ENCODE measurements around the gene CCL23. TPM values are rescaled to one million over a fixed set of nuclear protein-coding genes. Genes with fewer than 3 reads are reported as not detected.
"Not testable (repeated sequence)": the region's sequence is repeated elsewhere in the genome, so short reads cannot be mapped to it uniquely, and the experiment has no call there.

Gene CCL23
- total RNA-seq, 1 donor from 2014 or later: not detected

GRCh38 chr17:35998756-35999155, 19.0 kb downstream of the CCL23 start:
- TF ChIP-seq, protein P1, sequence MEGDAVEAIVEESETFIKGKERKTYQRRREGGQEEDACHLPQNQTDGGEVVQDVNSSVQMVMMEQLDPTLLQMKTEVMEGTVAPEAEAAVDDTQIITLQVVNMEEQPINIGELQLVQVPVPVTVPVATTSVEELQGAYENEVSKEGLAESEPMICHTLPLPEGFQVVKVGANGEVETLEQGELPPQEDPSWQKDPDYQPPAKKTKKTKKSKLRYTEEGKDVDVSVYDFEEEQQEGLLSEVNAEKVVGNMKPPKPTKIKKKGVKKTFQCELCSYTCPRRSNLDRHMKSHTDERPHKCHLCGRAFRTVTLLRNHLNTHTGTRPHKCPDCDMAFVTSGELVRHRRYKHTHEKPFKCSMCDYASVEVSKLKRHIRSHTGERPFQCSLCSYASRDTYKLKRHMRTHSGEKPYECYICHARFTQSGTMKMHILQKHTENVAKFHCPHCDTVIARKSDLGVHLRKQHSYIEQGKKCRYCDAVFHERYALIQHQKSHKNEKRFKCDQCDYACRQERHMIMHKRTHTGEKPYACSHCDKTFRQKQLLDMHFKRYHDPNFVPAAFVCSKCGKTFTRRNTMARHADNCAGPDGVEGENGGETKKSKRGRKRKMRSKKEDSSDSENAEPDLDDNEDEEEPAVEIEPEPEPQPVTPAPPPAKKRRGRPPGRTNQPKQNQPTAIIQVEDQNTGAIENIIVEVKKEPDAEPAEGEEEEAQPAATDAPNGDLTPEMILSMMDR (IDR thresholded peaks at IDR 0.05; ENCODE audit: borderline replicate concordance): no peak
- H3K36me3 ChIP-seq: no peaks in the 10 kb centered on the region
- intact Hi-C loops (cut with micrococcal nuclease): no loop called here
- peaks cover 5% of the 10 kb centered on the region for H3K4me1 ChIP-seq
- H3K27ac ChIP-seq (replicated peaks): no peak overlapping the region
- DNase-seq: no peak
- no peak overlapping the region for H3K4me3 ChIP-seq
- peaks cover 14% of the 10 kb centered on the region for H3K9me3 ChIP-seq (replicated peaks)
- peaks cover 13% of the 10 kb centered on the region for H3K27me3 ChIP-seq (ENCODE audit: low read depth)

DNA sequence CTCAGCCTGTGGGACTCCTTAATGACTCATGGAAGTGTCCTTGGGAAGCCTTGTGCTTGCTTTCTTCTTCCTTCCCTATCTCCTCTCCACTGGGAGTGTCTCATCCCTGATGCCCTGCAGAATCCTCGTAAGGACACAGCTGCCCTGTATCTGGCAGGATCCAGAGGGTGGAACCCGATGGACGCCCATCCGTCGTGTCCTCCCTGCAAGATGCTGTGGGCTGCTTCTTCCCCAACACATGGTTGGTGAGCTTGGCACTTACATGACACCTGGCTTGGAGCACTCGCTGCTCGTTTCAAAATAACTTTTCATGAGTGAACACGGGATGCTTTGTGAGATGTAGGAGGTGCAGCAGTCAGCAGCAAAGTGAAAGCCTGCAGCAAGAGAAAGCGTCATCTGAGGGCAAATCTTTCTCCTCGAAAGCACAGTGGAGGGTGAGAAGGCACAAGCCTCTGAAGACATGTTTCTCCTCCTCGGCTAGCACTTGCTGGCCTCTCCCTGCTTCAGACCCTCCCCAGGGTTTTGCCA, 19.7 kb downstream of the CCL23 start:
- Histone ChIP-seq H3K36me3 (no peaks in the 10 kb centered on the region), H3K4me1 (peaks cover 5% of the 10 kb centered on the region), H3K27ac (replicated peaks) (no peak overlapping the region), H3K9me3 (replicated peaks) (peaks cover 14% of the 10 kb centered on the region), H3K4me3 (no peak overlapping the region), H3K27me3 (ENCODE audit: low read depth) (peaks cover 13% of the 10 kb centered on the region)
- TF ChIP-seq, protein P1 (IDR thresholded peaks at IDR 0.05; ENCODE audit: borderline replicate concordance): no peak
- DNase-seq: no peak
- intact Hi-C loops (cut with micrococcal nuclease): no loop called here

GRCh38 chr17:35995346-35995745, 22.4 kb downstream of the CCL23 start:
- H3K4me1 ChIP-seq; H3K4me3 ChIP-seq; DNase-seq; H3K36me3 ChIP-seq; intact Hi-C loops (cut with micrococcal nuclease); H3K27ac ChIP-seq (replicated peaks): not testable (repeated sequence)
- peaks cover 28% of the 10 kb centered on the region for H3K27me3 ChIP-seq (ENCODE audit: low read depth)
- peaks cover 14% of the 10 kb centered on the region for H3K9me3 ChIP-seq (replicated peaks)

DNA sequence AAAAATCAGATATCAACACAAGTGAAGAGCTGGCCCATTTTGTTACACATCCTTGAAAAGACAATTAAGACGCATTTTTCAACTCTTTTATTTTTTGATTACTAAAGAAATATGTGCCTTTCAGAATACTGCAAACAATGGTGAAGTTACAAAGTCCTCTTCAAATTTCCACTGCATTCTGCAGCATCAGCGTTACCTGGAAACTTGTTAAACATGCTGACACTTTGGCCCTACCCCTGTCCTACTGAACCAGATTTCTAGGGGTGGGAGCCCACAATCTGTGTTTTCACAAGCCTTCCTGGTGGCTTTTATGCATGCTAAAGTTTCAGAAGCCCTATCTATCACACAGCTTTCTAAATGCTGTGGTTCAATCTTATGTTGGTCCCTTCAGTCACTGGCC, 26.7 kb downstream of the CCL23 start:
- Histone ChIP-seq H3K4me1 (peaks cover 18% of the 10 kb centered on the region), H3K27ac (replicated peaks) (no peak overlapping the region), H3K36me3 (no peaks in the 10 kb centered on the region), H3K9me3 (replicated peaks) (peaks cover 26% of the 10 kb centered on the region), H3K27me3 (ENCODE audit: low read depth) (peaks cover 18% of the 10 kb centered on the region), H3K4me3 (no peak overlapping the region)
- intact Hi-C loops (cut with micrococcal nuclease): no loop called here
- no peak for DNase-seq
- TF ChIP-seq, protein P1 (IDR thresholded peaks at IDR 0.05; ENCODE audit: borderline replicate concordance): no peak

DNA sequence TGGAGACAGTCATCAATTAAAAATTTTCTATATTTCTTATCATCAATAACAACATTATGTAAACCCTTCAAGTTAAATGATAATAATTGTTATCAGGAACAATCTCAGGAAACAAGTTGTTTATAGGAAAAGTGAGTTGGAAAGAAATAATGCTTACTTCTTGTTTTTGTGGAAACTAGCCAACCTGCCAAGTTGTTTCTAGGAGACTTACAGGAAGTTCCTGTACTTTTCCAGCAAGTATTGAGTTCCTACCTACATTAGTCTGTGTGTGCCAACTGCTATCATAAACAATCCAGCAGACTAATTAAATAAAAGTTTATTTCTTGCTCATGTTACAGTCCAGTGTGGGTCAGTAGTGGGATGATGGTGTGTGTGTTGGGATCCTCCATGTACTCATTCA, 29.6 kb downstream of the CCL23 start:
- TF ChIP-seq, protein P1 (IDR thresholded peaks at IDR 0.05; ENCODE audit: borderline replicate concordance): no peak
- Histone ChIP-seq H3K36me3 (no peaks in the 10 kb centered on the region), H3K4me1 (peaks cover 24% of the 10 kb centered on the region), H3K4me3 (no peak overlapping the region), H3K27ac (replicated peaks) (no peak overlapping the region), H3K27me3 (ENCODE audit: low read depth) (peaks cover 21% of the 10 kb centered on the region), H3K9me3 (replicated peaks) (peaks cover 12% of the 10 kb centered on the region)
- no peak for DNase-seq
- intact Hi-C loops (cut with micrococcal nuclease): no loop called here

DNA sequence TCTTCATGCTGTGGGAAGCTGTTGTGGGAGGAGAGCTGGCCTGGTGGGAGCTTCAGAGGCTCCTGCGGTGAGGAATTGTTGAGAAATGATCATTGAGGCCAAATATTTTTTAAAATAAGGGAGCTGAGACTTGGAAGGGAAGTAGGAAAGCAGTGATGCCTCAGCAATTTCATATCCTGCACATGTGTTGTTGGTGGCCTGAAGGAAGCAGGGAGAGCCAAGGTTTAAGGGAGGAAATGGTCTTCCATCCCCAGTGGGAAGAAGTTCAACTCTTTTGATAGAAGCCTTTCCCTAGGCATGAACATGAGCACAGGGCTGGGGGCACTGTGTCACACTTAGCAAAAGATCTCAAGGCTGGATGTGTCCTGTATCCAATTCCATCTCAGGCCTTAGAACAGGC, 31.1 kb downstream of the CCL23 start, which contains the start of gene CCL14:
CCL14 (minus strand) TSS at position 87 of the 400 bp plus-strand sequence; CDS start at position 7, 80 bp downstream.
- Histone ChIP-seq H3K27me3 (ENCODE audit: low read depth) (peaks cover 10% of the 10 kb centered on the region), H3K9me3 (replicated peaks) (peaks cover 12% of the 10 kb centered on the region), H3K4me1 (peaks cover 24% of the 10 kb centered on the region), H3K36me3 (no peaks in the 10 kb centered on the region), H3K4me3 (peak within 1 kb of the TSS; percentile 10), H3K27ac (replicated peaks) (peak within 1 kb of the TSS; percentile 36)
- intact Hi-C loops (cut with micrococcal nuclease): no loop called here
- TF ChIP-seq, protein P1 (IDR thresholded peaks at IDR 0.05; ENCODE audit: borderline replicate concordance): no peak
- DNase-seq: no peak

Measured in left ventricle myocardium inferior (tissue), 1 donor.